VCaP (cell line): ENCODE data around the gene WNT6.

ENCODE experiments used
- H3K27ac ChIP-seq: fragments of 450-650 bp; 2 replicates; pipeline ENCODE4 v1.5.1; 2017
- CTCF ChIP-seq: fragments of 450-650 bp; conservative IDR thresholded peaks from 2 replicates; pipeline ENCODE4 v1.5.1; 2017; ENCODE audit warnings: mild to moderate bottlenecking, moderate library complexity

WNT6 gene

GRCh38 chr2:218876562-218877219 lies 17.1 kb downstream of the WNT6 start:
- peak; percentile 94 for TF ChIP-seq CTCF
- no peak overlapping the region for H3K27ac ChIP-seq

- no peak for TF ChIP-seq CTCF
- H3K27ac ChIP-seq: no peak overlapping the region
These were observed 17.7 kb downstream of the WNT6 start for GRCh38 chr2:218877331-218877730.

- no peak for TF ChIP-seq CTCF
- H3K27ac ChIP-seq: no peak overlapping the region
These were observed 18.3 kb downstream of the WNT6 start for GRCh38 chr2:218877891-218878290.

- H3K27ac ChIP-seq: no peak overlapping the region
- TF ChIP-seq CTCF: no peak
These were observed 18.9 kb downstream of the WNT6 start for GRCh38 chr2:218878486-218878885.

- TF ChIP-seq CTCF: no peak
- H3K27ac ChIP-seq: no peak overlapping the region
These were observed 19.5 kb downstream of the WNT6 start for GRCh38 chr2:218878926-218879761.

GRCh38 chr2:218879776-218880101 lies 20.1 kb downstream of the WNT6 start:
- TF ChIP-seq CTCF: no peak
- peak overlapping the region; percentile 29; the same call in 1 of the 2 replicates for H3K27ac ChIP-seq

- TF ChIP-seq CTCF: no peak
- H3K27ac ChIP-seq: peak within 1 kb of the TSS; percentile 29; the same call in 1 of the 2 replicates
These were observed 20.7 kb downstream of the WNT6 start, which contains the start of gene WNT10A for GRCh38 chr2:218880102-218880858. TSS of gene WNT10A (plus strand) at chr2:218880852. CDS start at chr2:218880996, 144 bp downstream.
